HG03060 (cell line): ENCODE results near the gene IGF1R.
"Not testable (repeated sequence)": the region's sequence is repeated elsewhere in the genome, so short reads cannot be mapped to it uniquely, and the experiment has no call there.

ENCODE experiments used
- ATAC-seq: cut with Tn5 transposase; IDR thresholded peaks from one replicate; pipeline ENCODE4 v1.9.1; 2021; ENCODE audit warnings: low read depth, moderate number of reproducible peaks; ENCODE audit not compliant: unreplicated experiment

Gene IGF1R

GRCh38 chr15:99004998-99005974, 356.9 kb downstream of the IGF1R start:
- not testable (repeated sequence) for ATAC-seq

- ATAC-seq, result no peak
Observed at GRCh38 chr15:99006146-99006545, 357.8 kb downstream of the IGF1R start.

- no peak for ATAC-seq
Observed at GRCh38 chr15:99006904-99007495, 358.7 kb downstream of the IGF1R start.

- no peak for ATAC-seq
Observed at GRCh38 chr15:99009741-99010330, 361.5 kb downstream of the IGF1R start.

GRCh38 chr15:99010768-99011167, 362.4 kb downstream of the IGF1R start:
- no peak for ATAC-seq
